Stimulated activated CD8-positive, alpha-beta memory T cell treated with anti-CD3 and anti-CD28 coated beads, Interleukin-15, amount 100 ng/mL, for 48 hours (primary cell): Measurements from ENCODE around the gene RAPGEF6.
"Not testable (repeated sequence)": the region's sequence is repeated elsewhere in the genome, so short reads cannot be mapped to it uniquely, and the experiment has no call there.

Source experiments
- DNase-seq, 2 donors: peaks; one replicate each; pipeline ENCODE4 v3.0.0-alpha.2; 2020; ENCODE audit warnings: low read depth in 2 of 2

RAPGEF6 gene

DNA sequence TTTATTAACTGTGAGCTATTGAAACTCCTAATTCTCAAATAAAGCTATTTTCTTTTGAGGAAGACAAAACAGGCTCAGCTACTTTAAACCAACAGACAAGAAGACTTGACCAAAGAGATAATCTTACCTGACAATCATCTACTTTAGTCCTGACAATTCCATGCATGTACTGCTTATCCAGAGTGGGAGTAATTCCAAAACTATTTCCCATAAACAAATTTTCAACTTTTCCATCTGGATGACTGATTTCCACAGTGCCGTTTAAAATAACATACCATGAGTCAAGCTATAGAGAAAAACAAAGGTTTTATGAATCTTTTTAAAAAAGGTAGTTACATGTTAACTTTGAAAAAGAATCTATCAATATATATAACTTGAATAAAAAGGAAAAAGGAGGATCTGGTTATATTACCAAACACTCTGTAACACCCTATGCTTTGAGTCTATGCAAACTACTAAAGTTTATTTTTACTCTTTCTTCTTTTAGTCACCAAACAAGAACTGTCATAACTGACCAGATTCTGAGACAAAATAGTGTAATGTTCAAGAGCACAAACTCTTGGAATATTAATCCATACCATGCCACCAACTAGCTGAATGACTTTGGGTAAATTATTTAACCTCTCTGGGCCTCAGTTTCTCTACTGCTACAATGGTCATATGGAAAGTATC lies 129.7 kb downstream of the RAPGEF6 start:
- no peak for DNase-seq

DNA sequence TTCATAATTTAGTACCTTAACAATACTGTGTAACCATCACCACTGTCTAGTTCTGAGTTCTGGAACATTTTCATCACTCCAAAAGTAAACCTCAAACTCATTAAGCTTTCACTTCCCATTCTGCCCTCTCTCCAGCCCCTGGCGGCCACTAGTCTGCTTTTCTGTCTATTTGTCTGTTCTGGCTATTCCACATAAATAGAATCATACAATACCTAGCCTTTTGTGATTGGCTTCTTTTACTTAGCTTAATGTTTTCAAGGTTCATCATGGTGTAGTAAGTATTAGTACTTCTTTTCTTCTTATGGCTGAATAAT lies 138.7 kb downstream of the RAPGEF6 start:
- DNase-seq: no peak

DNA sequence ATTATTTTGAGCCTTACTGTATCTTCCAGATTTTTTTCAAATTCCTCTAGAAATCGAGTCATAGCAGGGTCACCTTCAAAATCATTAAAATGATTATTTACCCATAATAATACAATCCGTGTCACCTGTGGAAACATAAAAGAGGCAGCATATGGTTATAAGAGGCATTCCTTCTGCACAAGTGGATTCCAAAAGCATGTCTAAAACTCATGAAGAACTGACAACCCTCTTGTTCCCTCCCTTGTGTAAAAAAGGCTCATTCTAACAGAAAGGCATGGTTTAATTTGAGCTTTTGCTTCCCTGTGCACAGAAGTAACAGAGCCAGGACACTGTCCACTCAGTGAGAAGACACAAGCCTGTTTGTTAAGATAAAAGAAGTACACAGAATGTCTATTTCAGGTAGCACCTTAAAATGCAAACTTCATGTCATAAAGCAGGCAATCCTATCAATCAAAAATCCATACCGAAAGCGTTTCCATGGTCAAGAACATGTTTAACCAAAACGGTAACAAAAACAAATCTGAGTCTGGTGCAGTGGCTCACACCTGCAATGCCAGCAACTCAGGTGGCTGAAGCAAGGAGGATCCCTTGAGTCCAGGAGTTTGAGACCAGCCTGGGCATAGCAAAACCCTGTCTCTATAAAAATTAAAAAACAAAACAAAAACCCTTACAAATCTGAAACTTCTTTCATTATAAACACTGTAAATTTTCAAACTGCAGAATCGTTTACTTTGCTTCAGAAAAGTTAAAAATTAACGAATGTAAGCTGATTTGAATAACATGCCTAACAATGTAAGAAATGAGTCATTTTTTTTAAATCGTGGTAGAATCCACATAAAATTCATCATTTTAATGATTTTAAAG lies 139.3 kb downstream of the RAPGEF6 start:
- DNase-seq: no peak

DNA sequence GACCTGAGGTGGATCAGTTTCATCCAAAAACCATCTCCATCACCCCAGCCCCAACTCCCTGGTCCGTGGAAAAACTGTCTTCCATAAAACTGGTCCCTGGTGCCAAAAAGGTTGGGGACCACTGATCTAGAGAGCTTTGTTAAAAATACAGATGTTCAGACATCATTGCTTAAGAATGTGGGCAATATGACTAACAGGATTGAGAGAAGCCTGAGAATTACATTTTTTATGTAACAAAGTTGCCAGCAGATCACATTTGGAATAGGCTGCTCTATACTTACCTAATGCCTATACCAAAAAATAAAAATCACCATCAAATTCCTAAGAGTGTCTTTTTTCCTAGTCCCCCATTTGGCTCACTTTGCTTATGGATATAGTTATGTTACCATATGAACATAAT lies 143.3 kb downstream of the RAPGEF6 start:
- DNase-seq: no peak

DNA sequence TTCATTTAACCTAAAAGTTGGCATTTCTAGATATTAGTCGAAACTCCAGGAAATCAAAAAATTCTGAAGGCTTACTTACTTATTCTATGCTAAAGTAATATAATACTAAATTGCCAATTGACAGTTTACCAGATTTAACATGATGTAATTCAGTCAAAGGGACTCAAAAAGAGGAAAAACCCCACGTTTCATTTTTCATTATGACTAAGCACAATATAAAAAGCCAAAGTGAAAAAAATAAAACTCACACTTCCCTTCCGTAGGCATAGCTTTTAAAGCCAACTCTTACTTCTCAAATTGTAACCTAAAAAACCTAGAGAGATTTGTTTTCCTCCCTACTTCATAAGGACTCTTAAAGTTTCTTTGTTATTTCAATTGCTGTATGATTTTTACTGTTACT lies 146.6 kb downstream of the RAPGEF6 start:
- no peak for DNase-seq

DNA sequence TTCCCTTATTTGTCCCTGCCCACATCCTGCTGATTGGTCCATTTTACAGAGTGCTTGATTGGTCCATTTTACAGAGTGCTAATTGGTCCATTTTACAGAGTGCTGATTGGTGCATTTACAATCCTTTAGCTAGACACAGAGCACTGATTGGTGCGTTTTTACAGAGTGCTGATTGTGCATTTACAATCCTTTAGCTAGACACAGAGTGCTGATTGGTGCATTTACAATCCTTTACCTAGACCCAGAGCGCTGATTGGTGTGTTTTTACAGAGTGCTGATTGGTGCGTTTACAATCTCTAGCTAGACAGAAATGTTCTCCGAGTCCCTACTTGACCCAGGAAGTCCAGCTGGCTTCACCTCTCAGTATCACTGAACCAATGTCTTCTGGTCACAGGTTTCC lies 147.7 kb downstream of the RAPGEF6 start:
- not testable (repeated sequence) for DNase-seq

DNA sequence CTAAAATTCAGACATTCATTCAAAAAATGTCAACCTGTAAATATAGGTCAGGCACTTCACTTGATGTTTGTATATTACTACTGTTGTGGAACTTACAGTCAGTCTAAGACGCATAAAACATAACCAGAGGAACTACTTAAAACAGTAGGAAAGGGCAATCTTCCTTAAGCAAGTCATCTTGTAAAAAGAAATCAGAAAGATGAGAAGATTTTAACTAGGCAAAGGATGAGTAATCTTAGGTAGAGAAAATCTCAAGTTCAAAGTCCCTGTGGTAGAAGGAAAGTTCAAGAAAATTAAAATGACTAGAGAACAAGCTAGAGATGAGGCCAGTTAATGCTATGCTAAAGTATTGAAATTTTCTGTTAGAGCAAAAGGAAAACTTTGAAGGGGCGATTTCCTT lies 152.4 kb downstream of the RAPGEF6 start:
- no peak for DNase-seq

DNA sequence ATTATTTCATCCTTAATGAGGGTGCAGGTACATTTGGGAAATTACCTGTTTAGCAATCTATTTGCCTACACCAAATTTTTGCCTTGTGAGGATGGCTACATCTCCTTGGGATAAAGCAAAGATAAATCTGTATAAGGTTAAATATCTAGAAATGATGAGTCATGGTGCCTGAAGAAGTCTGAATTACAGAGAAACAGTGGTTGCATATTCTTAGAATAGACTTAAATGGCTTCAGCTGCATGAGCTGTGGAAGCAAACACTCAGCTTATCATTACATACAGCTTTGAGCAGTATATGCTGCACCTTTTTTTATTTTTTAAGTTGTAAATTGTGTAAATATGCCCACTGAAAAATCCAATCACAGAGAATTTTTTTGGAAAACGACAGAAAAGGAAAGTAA lies 153.5 kb downstream of the RAPGEF6 start:
- no peak for DNase-seq

DNA sequence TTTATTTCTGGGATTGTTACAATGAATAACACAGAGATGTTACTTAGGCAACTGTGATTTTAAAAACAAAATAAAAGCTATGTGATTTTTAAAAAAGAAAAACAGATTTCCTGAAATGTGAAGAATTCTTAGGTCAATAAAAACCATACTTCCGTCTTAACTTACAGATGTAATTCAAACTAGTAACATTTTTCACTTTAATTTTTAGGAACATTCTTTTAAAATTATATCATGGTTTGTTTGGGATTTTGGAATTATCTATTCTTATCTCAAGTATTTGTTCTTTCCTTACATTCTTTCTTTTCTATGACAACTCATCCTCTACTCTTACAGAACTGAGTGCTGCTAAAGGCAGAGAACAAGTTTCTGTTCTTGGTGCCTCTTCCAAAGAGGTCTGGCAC lies 159.5 kb downstream of the RAPGEF6 start:
- no peak for DNase-seq

DNA sequence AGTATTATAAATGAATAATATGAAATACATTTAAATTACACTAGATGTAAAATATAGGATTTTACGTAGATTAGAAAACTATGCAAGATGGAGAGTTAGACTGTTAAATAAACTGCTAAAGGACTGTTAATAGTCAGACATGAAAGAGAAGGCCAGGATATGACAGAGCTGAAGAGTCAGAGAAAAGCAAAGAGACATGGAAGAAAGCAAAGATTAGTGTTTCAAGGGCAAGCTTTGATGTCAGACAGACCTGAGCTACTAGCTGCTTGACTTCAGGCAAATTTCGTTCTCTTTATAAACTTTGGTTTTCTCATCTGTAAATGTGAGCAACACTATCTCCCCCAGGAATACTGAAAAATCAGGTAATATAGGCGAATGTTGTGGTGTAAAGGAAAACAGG lies 161.3 kb downstream of the RAPGEF6 start:
- DNase-seq: no peak

DNA sequence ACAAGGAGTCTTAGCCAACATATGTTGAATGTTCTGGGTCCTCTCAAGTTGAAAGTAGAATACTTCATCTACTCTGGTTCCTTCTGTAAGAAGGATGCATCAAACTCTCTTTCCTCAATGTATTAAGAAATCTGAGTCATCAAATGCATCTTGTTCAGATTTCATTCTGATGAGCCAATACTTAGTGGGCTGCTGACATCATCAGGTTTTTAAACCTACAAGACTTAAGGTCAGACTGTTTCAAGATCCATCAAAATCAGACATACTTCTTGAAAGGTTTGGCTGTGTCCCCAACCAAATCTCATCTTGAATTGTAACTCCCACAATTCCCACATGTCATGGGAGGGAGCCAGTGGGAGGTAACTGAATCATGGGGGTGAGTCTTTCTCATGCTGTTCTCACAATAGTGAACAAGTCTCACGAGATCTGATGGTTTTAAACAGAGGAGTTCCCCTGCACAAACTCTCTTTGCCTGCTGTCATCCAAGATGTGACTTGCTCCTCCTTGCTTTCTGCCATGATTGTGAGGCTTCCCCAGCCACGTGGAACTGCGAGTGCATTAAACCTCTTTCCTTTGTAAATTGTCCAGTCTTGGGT lies 168.8 kb downstream of the RAPGEF6 start:
- no peak for DNase-seq

DNA sequence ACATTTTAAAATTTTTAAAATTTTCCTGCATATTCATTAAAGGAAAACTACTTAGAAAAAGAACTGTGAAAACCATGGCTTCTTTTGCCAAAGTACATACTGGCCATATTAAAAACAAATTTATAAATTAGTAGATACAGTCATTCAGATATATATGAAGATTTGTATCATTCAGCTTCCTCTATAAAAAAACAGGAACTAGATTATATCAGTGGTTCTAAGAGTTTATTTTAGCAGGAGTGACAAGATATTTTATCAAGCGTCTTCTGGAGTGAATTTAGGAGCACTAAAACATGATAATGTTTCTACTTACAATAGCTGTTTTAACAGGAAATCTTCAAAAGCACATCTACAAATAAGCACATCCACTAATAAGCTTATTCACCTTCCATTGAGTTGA lies 171.4 kb downstream of the RAPGEF6 start:
- no peak for DNase-seq

DNA sequence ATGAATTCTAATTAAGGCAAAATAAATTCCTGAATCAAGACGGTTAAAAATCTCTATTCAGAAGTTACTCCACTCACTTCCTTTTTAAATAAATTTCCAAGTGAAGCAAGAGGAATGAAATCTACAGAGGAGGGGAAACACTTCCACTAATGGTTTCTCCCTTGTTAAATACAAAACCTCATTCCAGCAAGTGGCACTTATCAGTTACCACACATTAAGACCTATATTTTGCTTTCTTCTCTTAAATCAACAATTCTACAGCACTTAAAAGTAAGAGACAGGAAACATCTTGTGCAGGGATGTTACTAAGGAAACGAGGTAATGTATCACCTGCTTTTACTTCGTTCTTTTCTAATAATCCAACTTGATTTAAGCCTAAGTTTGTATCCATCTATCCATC lies 172.6 kb downstream of the RAPGEF6 start:
- no peak for DNase-seq

DNA sequence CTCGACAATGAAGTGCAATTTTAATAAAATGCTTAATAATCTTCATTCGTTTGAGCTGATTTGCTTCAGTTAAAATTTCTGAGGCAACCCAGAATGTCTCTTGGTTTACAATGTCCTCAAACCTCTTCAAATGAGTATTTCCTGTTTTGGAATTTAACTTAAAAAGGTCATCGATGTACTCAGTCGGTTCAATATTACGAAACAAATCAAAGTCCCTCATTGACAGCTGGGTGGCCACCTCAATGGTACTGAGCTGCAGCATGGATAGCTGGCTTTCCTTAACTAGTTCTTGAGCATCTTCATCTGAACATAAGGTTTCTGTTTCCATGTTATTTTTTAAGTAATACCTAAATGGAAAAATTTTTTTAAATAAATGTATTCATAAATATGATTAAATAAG lies 173.3 kb downstream of the RAPGEF6 start:
- DNase-seq: no peak

DNA sequence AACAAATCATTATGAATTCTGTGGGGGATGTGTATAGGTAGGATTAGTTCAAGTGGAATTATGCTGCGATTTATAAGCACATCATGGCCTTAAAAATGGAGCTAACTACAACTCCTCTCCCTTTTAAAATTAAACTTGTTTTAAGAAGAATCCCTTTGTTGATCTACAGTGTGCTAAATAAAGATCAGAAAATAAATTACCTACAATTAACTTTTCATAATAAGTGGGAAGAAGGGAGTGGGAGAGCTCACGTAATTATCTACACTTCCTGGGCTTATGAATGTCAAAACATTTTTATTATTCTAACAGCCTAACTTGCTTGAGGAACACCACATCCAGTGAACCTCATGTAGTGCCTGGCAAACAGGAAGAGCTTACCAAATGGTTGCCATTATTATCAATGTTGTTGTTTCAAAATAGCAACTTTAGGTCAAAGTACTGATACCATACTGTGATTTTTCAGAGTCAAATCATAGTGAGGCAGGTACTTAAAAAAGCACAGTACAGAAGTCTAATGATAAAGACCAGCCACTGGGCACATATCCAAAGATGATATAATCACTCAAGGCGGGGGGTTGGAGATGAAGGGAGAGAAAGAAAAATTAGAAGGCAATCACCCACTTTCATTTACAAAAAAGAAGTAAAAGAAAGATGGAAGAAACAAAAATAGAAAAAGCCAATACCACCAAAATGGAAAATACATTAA lies 174.0 kb downstream of the RAPGEF6 start:
- no peak for DNase-seq

DNA sequence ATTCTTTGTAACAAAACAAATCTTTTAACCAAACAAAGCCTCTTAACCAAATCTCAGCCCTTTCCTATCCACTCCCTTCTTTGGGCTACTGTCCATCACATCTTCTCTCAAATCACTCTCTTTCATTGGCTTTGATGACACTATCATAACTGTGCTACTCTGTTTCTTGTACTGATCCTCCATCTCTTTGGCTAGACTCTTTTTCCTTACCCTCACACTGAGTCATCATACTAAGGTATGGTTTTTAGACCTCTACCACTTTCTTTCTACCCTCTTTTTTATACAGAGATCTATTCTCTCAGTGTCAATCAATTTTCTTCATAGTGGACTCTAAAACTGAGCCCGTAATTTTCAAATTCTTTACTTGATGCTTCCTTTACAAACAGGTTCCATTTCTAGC lies 174.9 kb downstream of the RAPGEF6 start:
- no peak for DNase-seq

DNA sequence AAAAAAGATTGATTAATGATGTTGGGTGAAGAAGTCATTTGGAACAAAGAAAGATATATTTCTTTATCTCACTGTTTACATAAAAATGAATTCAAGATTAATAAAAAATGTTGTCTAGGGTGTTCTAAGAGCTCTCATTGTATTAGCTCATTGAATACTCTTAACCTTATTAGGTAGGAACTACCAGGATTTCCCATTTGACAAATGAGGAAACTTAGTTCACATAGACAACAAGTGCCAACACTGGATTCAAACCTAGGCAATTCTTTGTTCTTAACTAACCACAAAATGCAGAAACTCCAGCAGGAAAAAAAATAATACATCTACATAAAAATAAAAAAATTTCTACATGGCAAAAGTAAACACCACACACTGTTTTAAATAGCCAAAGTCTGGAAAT lies 175.8 kb downstream of the RAPGEF6 start:
- DNase-seq: no peak

DNA sequence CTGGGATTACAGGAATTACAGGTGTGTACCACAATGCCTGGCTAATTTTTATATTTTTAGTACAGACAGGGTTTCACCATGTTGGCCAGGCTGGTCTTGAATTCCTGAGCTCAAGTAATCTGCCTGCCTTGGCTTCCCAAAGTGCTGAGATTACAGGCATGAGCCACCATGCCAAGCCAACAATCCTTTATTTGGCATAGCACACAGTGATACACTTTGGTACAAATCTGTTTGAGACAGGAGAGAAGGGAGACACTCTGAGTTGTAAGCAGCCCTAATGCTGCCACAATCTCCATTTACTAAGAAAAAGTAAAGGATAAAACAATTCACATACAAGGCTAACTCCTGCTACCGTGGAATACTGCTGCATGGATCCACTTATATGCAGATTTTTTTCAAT lies 177.8 kb downstream of the RAPGEF6 start:
- no peak for DNase-seq

DNA sequence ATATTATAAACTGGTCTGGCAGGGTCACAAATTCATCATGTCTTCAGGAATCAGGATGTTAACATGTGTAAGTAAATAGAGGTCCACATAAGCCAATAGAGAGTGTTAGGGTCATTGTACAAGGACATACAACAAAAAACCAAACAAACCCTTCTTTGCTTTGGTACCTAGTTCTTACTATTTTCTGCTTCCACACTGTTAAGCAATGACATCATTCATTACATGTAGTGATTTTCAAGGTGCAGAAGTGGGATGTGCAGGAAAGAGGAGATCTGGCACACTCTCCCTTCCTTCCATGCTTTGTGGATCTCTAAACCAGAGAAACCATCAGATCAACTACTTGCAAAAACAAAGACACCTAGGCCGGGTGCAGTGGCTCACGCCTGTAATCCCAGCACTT lies 184.1 kb downstream of the RAPGEF6 start:
- DNase-seq: no peak

DNA sequence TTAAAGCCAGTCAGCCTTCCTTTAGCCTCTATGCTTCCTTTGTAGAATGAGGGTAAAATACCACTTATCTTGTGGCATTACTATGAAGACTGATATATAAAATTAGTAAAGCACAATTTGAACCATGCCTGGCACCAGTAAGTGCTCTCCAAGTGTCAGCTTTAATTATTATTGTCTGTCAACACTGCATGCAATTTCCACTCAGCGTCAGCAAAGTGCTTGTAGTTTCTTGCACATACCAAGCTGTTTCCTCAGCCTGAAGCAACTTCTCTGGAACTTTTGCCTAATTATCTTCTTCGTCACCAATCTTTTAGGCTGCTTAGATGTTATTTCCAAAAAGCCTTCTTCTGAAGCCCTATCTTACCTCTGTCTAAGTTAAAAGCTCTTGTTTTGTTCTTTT lies 193.8 kb downstream of the RAPGEF6 start:
- DNase-seq: no peak

DNA sequence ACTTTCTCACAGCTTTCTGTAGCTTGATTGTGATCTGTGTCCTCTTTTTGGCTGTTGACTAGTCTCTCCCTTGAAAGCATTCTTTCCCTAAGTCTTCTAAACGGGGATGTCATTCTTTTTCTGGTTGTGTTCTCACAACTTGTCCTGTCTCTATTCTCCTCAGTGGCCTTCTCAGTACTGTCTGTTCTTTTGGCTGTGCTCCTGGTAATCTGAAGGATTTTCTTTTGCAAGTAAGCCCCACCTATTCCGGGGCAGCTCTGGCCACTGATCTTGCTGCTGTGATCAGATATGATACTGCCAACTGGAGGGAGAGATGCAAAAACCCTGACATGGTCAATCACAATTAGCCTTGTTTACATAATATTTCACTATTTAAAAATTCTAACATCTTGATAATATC lies 198.9 kb downstream of the RAPGEF6 start:
- no peak for DNase-seq

DNA sequence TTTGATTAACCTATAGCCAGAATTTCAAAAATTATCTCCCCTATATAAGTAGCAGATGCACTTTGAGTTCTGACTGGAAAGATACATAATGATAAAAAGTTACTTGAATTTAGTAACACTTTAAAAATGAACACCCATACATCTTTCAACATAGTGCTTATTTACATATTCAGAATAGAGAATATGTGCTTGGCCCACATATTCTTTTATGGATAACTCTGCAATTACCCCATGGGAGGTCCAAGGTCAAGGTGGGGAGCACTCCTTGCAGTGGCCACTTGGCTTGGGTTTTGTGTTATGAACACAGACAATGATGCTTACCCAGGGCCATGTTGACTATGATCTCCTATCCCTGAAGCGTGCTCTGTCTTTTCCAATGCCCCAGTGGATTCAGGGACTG lies 201.9 kb downstream of the RAPGEF6 start:
- DNase-seq: no peak

DNA sequence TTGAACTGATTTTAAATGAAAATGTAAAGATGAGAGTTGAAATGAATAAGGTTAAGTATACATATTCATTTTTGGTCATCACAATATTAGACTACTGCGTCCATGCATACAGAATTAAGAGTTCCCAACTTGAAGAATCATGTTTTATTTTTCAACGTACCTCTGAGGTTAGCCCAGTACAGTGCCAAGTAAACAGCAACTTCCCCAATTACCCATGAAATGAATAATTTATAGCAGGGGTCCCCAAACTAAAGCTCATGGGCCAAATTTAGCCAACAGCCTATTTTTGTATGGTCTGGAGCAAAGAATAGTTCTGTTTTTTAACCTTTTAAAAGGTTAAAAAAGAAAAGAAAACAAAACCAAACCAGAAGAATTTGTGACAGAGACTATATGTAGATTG lies 203.2 kb downstream of the RAPGEF6 start:
- no peak for DNase-seq
